UCSD-AML1 (cell line): ENCODE results near the gene CMTM8.
"Not testable (repeated sequence)": the region's sequence is repeated elsewhere in the genome, so short reads cannot be mapped to it uniquely, and the experiment has no call there.

Source experiments
- DNase-seq: peaks from one replicate; lab custom pipeline; 2025; ENCODE audit not compliant: unreplicated experiment; lab: John Stamatoyannopoulos, UW

CMTM8 gene

GRCh38 chr3:32228743-32229142, 9.7 kb upstream of the CMTM8 start:
- DNase-seq, result not testable (repeated sequence)

DNA sequence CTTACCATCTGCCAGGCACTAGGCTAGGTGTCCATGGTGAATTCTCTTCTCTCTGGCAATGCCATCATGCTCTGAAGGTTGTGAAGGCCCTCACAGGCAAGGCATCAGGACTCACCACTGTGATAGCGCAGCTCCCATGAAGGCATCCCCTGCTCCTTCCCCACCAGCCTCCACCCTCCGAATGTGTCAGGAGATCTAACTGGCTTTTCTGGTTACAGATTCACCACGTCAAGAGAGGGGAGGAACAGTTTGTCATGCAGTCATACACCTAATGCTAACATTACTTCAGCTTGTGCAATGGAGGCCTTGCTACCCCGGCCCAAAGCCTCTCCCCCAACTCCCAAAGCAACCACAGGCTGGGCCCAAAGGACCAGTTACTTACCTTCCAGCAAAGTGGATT, 8.9 kb upstream of the CMTM8 start:
- DNase-seq, result no peak

- DNase-seq, result no peak
These were observed 2.1 kb upstream of the CMTM8 start for GRCh38 chr3:32236377-32236776.

DNA sequence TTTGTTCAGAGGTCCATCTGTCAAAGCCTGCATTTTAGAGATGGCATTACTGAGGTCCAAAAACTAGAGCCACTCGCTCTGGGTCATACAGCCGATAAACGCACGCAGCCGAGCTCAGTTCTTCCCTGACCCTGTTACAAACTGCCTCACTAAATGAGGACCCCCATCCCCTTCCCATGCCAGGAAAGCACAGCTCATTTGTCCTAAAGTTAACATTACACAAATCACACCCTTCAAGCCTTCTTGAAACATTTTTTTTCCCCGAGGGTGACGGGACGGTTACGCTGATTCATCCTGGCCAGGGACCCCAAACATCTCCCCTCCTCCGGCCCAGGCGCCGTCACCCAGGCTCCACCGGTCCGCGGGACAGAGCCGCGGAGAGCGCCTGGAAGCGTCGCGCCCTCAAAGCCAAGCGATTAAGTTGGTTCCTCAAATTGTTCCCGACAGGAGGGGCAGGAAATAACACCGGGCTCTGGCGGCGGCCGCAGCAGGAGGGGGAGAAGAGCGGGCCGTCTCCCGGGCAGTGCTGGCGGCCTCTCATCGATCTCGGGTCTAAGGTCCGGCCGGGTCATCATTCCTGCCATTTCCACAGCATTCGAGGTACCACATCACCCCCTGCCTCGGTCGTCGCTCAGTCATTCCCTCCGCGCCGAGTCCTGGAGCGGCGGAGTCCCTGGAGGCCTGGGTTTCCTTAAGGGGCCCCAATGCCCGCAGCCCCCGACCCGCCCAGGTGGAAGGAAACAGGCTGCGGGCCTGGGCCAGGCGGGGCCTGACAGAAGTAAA, 619 bp upstream of the CMTM8 start:
- DNase-seq, result peak; percentile 43

DNA sequence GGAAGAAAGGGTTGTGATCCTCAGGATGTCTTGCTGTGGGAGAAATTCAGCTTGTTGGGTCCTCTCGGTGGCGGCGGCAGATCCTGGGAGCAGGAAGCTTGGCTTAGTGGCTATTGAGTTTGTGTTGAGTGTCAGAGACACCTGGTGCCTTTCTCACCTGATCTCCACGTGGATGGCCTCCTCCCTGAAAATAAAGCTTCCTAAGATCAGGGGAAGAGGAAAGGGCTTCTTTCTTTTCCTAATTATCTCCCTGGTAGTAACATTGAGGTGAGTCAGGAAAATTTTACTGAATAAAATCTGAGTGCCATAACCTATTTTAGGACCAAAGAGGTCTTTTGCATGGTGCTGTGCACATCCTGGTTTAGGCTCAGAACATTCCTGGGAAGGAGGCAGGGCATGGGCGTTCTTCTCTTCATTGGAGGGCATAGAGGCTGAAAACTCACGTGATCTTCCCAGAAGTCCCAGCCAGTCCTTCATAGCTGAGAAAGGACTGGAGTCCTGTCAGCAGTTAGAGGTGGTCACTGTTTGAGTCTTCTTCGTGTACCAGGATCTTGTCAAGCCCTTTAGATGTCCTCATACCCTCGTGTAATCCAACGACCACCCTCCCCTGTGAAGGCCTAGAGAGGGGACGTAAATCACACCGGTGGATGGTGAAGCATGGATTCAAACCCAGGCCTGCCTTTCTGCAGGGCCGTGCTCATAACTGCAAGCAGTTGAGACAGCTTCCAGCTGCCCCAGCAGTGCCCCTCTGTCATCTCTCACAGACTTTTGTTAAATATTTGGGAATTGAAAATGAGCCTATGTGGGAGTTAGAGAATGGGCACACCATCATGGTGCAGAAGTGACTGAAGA, 1.1 kb downstream of the CMTM8 start:
- peak; percentile 20 for DNase-seq

DNA sequence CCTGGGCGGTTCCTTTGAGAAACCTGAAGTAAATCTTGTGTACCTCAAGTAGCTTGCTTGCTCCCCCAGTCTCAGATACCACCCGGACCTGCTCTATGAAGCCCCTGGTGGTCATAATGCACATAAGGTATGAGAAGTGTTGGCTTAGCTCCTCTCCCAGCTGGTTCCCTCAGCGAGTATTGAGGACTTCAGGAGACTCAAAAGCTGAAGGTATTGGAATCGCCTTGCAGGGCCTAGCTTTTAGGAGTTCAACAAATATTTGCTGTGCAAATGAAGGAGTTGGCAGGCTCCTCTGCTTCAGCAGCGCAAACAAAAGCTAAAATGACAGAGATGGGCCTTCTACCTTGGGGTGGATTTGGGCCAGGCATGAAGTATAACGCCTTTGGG, 1.7 kb downstream of the CMTM8 start:
- no peak for DNase-seq

- DNase-seq, result no peak
These were observed 2.6 kb downstream of the CMTM8 start for GRCh38 chr3:32241100-32241499.

DNA sequence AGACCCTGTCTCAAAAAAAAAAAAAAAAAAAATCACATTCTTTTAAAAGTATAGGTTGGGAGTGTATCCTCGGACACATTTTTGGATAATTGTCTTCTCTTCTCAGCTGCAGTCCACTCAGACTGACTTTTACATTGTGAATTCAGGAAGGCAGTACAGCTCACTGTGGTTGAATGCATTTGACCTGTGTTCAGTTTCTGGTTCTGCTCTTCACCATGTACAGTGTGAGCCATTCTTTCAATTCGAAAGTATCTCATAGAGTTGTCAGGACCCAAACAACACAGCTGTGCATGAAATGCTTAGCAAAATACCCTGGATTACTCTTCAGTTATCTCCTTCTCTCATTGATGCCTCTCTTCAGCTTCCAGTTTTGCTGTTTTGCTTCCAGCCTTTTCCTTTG, 5.0 kb downstream of the CMTM8 start:
- DNase-seq, result no peak

GRCh38 chr3:32245200-32245599, 6.7 kb downstream of the CMTM8 start:
- no peak for DNase-seq

GRCh38 chr3:32246079-32246675, 7.7 kb downstream of the CMTM8 start:
- DNase-seq, result no peak

DNA sequence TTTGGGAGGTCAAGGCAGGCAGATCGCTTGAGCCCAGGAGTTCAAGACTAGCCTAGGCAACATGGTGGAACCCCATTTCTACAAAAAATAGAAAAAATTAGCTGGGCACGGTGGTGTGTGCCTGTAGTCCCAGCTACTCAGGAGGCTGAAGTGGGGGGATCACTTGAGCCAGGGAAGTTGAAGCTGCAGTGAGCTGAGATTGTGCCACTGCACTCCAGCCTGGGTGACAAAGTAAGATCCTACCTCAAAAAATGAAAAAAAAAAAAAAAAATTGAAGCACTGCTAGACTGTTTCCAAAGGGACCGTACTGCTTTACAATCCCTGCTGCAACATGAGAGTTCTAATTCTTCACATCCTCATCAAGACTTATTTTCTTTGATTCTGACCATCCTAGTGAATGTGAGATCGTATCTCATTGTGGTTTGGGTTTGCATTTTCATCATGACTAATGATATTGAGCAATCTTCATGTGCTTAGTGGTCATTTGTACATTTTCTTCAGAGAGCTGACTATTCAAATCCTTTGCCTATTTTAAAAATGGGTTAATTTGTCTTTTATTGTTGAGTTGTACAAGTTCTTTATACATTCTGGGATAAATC, 10.8 kb downstream of the CMTM8 start:
- DNase-seq, result no peak

GRCh38 chr3:32254268-32254667, 15.8 kb downstream of the CMTM8 start:
- no peak for DNase-seq

DNA sequence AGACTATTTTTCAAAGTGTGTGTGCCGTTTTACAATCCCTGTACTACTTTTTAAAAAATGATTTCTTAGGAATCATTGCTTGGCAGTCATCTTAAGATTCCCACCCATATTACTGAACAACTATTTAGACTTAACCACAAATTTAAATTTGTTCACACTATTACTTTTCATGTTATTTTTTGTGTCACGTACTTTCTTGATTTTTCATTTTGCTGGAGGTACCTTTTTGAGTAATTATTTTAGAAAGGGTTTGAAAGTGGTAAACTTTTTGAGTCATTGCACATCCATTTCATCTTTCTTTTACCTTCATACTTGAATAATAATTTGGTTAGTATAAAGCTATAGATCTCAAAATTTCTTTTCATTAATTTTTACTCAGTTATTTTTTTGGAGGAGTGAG, 16.9 kb downstream of the CMTM8 start:
- DNase-seq, result no peak

GRCh38 chr3:32256206-32256605, 17.7 kb downstream of the CMTM8 start:
- DNase-seq, result no peak

DNA sequence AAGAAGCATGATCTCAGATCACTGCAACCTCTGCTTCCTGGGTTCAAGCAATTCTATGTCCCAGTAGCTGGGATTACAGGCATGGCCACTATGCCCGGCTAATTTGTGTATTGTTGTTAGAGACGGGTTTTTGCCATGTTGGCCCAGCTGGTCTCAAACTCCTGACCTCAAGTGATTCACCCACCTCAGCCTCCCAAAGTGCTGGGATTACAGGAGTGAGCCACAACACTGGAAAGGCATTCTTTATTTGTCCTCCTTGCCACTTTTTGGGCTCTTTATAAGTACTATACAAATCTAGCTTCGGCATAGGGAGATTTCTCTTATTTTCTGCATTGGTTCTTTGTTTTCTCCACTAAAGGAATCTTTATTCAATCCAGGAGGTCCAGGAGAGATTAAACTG, 18.6 kb downstream of the CMTM8 start:
- no peak for DNase-seq

DNA sequence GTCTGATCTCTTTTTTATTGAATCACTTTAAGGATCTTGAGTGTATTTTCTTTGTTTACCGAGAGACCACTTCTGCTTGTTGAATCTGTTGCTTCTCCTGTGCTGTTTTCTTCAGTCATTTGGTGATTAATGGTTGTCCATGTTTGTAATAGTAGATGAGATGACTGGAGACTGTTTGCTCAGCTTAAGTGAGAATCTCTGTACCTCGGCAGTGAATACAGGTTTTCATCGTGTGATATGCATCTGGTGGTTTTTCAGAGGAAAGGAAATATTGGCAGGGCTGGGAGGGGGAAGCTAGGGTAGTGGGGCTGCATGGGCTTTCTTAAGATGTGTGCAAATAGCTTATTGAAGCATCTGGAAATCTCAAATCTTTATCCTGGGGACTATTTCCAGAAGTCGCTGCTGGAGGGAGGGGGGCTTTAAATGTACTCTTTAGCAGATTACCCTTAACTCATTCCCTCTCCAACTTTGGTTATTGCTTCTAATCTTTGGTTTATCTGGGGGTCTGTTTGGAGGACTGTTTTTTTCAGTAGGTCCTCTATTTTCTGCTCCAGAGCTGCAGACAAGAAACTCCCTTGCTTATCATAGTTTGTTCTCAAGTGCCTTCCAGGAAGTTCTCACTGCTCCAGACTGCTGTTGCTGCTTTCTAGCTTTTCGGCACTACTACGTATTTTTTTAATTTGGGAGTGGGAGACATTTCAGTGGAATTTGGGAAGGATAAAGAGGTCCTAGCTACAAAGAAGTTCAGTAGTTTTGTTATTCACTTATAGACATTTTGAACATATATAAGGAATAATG, 19.4 kb downstream of the CMTM8 start:
- DNase-seq, result no peak

DNA sequence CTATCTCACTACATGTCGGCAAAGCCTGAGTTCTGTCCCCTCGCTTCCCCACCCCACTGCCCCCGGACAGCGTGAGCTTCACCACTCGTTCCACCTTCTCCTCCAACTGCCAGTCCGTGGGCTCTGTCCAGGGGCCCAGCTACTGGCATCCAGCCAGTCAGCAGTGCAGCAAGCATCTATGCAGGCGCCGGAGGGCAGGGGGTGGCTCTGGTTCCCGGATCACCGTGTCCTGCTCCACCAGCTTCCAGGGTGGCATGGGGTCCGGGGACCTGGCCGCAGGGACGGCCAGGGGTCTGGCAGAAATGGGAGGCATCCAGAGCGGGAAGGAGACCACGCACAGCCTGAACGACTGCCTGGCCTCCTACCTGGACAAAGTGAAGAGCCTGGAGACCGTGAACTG, 20.4 kb downstream of the CMTM8 start:
- no peak for DNase-seq

DNA sequence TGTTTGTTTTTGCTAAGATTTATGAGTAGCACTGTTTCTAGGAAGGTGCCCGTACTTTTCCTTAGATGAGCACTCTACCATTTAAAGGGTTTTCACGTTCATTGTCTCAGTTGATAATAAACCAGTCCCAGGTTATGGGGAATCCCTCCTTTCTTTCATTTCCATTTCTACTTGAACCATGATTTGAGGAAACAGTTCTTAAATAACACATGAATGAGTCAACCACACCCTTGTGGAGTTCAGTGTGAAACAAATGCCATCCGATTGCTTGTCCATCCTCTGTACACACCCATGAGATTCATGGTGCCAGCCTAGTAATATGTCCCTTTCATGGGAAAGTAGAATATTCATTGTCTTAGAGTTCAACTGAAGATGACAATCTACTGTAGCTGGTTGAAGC, 23.1 kb downstream of the CMTM8 start:
- DNase-seq, result no peak

- DNase-seq, result no peak
These were observed 23.7 kb downstream of the CMTM8 start for GRCh38 chr3:32262201-32262600.

- no peak for DNase-seq
These were observed 35.8 kb downstream of the CMTM8 start for GRCh38 chr3:32274306-32274705.

- DNase-seq, result no peak
These were observed 37.0 kb downstream of the CMTM8 start for GRCh38 chr3:32275506-32275905.
